ES-I3 (cell line): ENCODE results near the gene ZNF800.
A peak's percentile ranks its signal among the peaks of the same experiment; 100 is the strongest.

Experiments
- H3K36me3 ChIP-seq: 2 replicates; pipeline ENCODE4 v1.6.1; 2013; ENCODE audit warnings: mild to moderate bottlenecking, low read length, control low read depth, moderate library complexity; ENCODE audit not compliant: insufficient read depth
- H3K4me1 ChIP-seq: 2 replicates; pipeline ENCODE4 v1.6.1; 2013; ENCODE audit warnings: mild to moderate bottlenecking, control low read depth, low read length; ENCODE audit not compliant: insufficient read depth
- H3K9ac ChIP-seq: 2 replicates; pipeline ENCODE4 v1.6.1; 2013; ENCODE audit warnings: low read depth, mild to moderate bottlenecking, low read length, moderate library complexity
- H3K9me3 ChIP-seq: 2 replicates; pipeline ENCODE4 v1.6.1; 2013; ENCODE audit warnings: mild to moderate bottlenecking, low read length, moderate library complexity; ENCODE audit not compliant: control insufficient read depth, insufficient read depth

The ZNF800 gene

GRCh38 chr7:127347567-127348246 is 44.8 kb downstream of the ZNF800 start:
- H3K9ac ChIP-seq, result peak overlapping the region; percentile 41; the same call in 1 of the 2 replicates
- no peaks in the 10 kb centered on the region for H3K4me1 ChIP-seq
- no peaks in the 10 kb centered on the region for H3K36me3 ChIP-seq
- H3K9me3 ChIP-seq, result no peaks in the 10 kb centered on the region; the same call in 1 of the 2 replicates

- H3K4me1 ChIP-seq, result no peaks in the 10 kb centered on the region
- no peaks in the 10 kb centered on the region for H3K36me3 ChIP-seq
- no peak overlapping the region for H3K9ac ChIP-seq
- H3K9me3 ChIP-seq, result no peaks in the 10 kb centered on the region; the same call in 1 of the 2 replicates
Measured at GRCh38 chr7:127346575-127347256, 45.8 kb downstream of the ZNF800 start.

DNA sequence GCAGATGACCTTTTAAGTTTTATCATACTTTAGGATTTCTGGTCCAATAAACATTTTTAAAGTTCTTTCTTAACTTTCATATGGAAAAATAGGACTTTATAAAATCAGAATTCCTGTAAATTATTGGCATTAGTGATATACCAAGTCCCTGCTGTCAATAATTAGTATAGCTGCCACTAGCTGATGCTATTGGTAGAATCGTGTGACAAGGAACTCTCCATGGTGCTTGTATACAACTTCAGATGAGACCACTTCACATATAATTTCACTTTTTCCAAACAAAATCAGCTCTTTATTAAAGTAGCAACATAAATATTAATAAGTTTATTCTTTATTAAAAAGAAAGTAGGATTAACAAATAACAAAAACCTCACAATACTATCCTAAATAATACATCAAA is 49.9 kb downstream of the ZNF800 start:
- Histone ChIP-seq H3K9me3 (no peaks in the 10 kb centered on the region; the same call in 1 of the 2 replicates), H3K36me3 (no peaks in the 10 kb centered on the region), H3K9ac (no peak overlapping the region), H3K4me1 (no peaks in the 10 kb centered on the region)

DNA sequence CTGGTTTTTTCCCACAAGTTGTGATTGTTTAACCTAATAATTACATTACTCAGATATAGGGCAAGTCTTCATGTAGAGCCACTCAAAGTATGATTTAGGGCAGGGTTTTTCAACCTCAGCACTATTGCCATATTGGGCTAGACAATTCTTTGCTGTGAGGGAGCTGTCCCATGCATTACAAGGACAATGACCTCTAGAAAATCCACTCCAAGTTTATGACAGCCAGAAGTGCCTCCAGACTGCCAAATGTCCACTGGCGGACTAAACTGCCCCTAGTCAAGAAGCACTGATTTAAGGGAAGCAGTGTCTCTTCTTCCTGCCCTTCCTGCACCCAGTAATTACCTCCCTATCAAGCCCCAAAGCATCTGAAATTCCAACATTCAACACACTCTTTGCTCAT is 54.4 kb downstream of the ZNF800 start:
- Histone ChIP-seq H3K36me3 (no peaks in the 10 kb centered on the region), H3K9me3 (no peaks in the 10 kb centered on the region), H3K9ac (no peak overlapping the region), H3K4me1 (no peaks in the 10 kb centered on the region)

DNA sequence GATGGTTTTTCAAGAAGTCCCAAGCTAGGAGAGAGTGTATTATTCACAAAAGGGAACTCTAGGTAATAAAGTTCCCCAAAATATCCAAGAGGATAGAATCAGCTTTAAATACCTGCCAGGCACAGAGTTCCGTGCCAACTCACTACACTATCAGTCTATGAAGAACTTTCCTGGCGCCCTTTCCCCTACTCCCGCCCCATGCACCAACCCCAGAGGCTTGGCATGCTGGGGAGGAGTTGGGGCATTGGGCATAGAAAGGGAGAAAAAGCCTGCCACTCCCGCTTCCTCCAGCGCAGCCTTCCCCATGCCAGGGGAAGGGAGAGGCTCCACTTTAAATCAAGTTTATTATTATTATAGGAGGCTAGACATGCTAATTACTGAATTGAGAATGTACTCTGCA is 54.9 kb downstream of the ZNF800 start:
- Histone ChIP-seq H3K4me1 (no peaks in the 10 kb centered on the region), H3K36me3 (no peaks in the 10 kb centered on the region), H3K9me3 (no peaks in the 10 kb centered on the region), H3K9ac (no peak overlapping the region)

- Histone ChIP-seq H3K9me3 (no peaks in the 10 kb centered on the region), H3K4me1 (no peaks in the 10 kb centered on the region), H3K36me3 (no peaks in the 10 kb centered on the region), H3K9ac (no peak overlapping the region)
Measured at GRCh38 chr7:127336458-127336857, 56.0 kb downstream of the ZNF800 start.

DNA sequence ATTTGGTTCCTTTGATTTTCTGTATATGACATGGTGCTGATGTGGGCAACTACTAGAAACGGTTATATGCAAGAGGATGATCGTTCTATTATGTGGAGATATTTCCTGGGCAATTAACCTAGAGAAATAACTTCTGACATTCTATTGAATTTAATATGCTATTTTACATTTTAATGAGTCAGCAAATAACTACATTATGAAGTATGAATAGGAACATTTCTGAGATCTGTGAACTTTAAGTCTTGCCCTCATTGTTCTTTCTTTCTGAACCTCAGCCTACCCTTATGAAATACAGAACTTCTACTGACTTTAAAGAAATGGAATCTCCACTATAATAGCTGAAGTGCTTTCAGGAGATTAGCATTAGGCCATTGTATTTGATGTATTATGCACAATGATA is 59.6 kb downstream of the ZNF800 start:
- H3K36me3 ChIP-seq, result no peaks in the 10 kb centered on the region
- H3K9me3 ChIP-seq, result no peaks in the 10 kb centered on the region

DNA sequence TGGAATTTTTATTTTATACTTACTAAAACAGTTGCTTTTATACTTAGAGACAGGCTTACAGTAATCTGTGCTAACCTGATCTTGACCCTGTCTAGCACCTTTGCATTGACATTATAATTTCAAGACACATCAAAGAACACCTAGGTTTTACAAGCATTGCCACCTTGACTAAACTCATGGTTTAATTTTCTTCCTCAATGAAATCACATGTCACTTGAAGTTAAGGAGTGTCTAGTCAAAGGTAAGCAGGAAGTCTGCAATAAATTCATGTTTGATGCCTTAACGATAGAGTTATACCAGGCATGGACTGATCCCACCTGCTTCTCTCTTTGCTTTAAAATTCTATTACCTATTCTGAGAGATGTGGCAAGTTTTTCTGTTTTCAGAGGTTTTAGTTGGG is 62.4 kb downstream of the ZNF800 start:
- no peak overlapping the region for H3K9ac ChIP-seq
- H3K9me3 ChIP-seq, result no peaks in the 10 kb centered on the region
- H3K4me1 ChIP-seq, result no peaks in the 10 kb centered on the region
- no peaks in the 10 kb centered on the region for H3K36me3 ChIP-seq

More for the DNA sequence above, 59.6 kb downstream of the ZNF800 start:
- Histone ChIP-seq H3K9ac (no peak overlapping the region), H3K4me1 (no peaks in the 10 kb centered on the region)

GRCh38 chr7:127322832-127323493 is 69.5 kb downstream of the ZNF800 start:
- Histone ChIP-seq H3K36me3 (no peaks in the 10 kb centered on the region), H3K9me3 (no peaks in the 10 kb centered on the region), H3K9ac (no peak overlapping the region), H3K4me1 (no peaks in the 10 kb centered on the region)

DNA sequence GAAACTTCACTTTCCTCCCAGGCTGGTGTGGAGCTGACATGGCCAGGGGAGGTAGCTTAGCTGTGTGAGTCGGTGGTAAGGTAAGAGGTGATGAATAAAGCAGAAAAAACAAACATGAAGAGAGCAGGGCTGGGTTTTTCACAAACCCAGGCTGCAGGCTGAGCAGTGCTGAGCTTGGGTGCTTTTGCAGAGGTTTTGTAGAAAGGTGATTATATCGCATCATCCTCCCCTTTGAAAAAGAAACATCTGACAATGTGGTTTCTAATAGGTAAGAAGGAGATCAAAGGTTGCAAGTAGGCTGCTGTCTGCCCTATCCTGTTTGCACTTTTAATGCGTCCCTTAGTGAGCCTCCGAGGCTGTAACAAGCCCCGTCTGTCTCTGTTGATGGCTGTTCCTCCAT is 70.2 kb downstream of the ZNF800 start:
- Histone ChIP-seq H3K9me3 (no peaks in the 10 kb centered on the region), H3K9ac (no peak overlapping the region), H3K36me3 (no peaks in the 10 kb centered on the region)

DNA sequence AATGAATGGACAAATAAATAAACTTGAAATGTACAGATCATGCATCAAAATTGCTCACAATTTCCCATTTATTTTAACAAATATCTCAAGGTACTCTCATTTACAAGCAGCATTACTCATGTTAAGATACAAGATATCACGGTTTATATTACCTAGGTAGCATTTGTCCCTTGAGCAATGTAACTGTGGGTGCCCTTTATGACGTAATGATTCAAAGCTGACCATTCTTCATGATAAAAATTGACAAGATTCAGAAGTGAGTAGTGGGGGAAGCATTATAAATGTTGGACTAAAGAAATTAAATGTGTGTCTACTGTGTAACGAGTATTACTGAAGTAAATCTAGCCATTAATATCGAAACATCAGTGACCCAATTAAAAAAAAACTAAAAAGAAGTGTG is 71.5 kb downstream of the ZNF800 start:
- Histone ChIP-seq H3K9me3 (no peaks in the 10 kb centered on the region), H3K9ac (no peak overlapping the region), H3K4me1 (no peaks in the 10 kb centered on the region), H3K36me3 (no peaks in the 10 kb centered on the region)

More for the DNA sequence above, 70.2 kb downstream of the ZNF800 start:
- H3K4me1 ChIP-seq, result no peaks in the 10 kb centered on the region
